Tibial artery (tissue), 4 donors: ENCODE data around the gene HMGN3.

ENCODE experiments used
- DNase-seq, 2 donors: peaks; one replicate each; pipeline ENCODE4 v3.0.0-alpha.2; 2019
- H3K27ac ChIP-seq, 2 donors: fragments of 200-600 bp; sonication (generic) in 1 of 2; 1 replicate in 1 of 2; 2 replicates in 1 of 2; pipeline ENCODE4 v1.5.1; 2018 to 2019; ENCODE audit warnings: mild to moderate bottlenecking in 1 of 2
- H3K27me3 ChIP-seq, 2 donors: fragments of 200-600 bp; sonication (generic) in 1 of 2; one replicate each; pipeline versions ENCODE4 v1.5.1 to v1.6.0; 2016 to 2019
- H3K36me3 ChIP-seq, 3 donors: fragments of 200-600 bp; sonication (generic) in 2 of 3; one replicate each; pipeline ENCODE4 v1.5.1; 2016 to 2019; ENCODE audit warnings: mild to moderate bottlenecking in 2 of 3
- H3K4me1 ChIP-seq, 4 donors: fragments of 200-600 bp; sonication (generic) in 2 of 4; 1 replicate in 3 of 4; 2 replicates in 1 of 4; pipeline ENCODE4 v1.5.1; 2016 to 2019
- H3K4me3 ChIP-seq, 2 donors: fragments of 200-600 bp; sonication (generic) in 1 of 2; 1 replicate in 1 of 2; 2 replicates in 1 of 2; pipeline ENCODE4 v1.5.1; 2018 to 2019; ENCODE audit warnings: mild to moderate bottlenecking in 2 of 2
- H3K9me3 ChIP-seq, 3 donors: fragments of 200-600 bp; sonication (generic) in 1 of 3; one replicate each; pipeline ENCODE4 v1.5.1; 2016 to 2019
- CTCF ChIP-seq, 2 experiments: fragments of 200-600 bp in 1 of 2; fragments of 450-650 bp in 1 of 2; IDR thresholded peaks; one replicate each; pipeline ENCODE4 v1.5.1; 2017 to 2019; ENCODE audit warnings: antibody characterized with exemption in 2 of 2, mild to moderate bottlenecking in 1 of 2, moderate library complexity in 1 of 2
- intact Hi-C: fragments of 100-400 bp; cut with DNase I; formaldehyde crosslinking; loops from one replicate; pipeline ENCODE4 v1.15.0; 2023; ENCODE audit warnings: low total_unique reads

HMGN3 gene

GRCh38 chr6:79167931-79168694, 66.4 kb downstream of the HMGN3 start:
- no peak for TF ChIP-seq CTCF (IDR thresholded peaks at IDR 0.05)
- no peaks in the 10 kb centered on the region for H3K36me3 ChIP-seq
- intact Hi-C loops = no loop called here
- no peaks in the 10 kb centered on the region for H3K27me3 ChIP-seq
- no peak overlapping the region for H3K27ac ChIP-seq
- no peak overlapping the region for H3K4me3 ChIP-seq
- no peaks in the 10 kb centered on the region for H3K9me3 ChIP-seq
- no peak for DNase-seq
- peaks cover 0 to 4% (median 0%) of the 10 kb centered on the region in 4 donors for H3K4me1 ChIP-seq

- intact Hi-C loops = no loop called here
- no peak overlapping the region for H3K4me3 ChIP-seq
- no peaks in the 10 kb centered on the region for H3K4me1 ChIP-seq
- DNase-seq = no peak
- no peak overlapping the region for H3K27ac ChIP-seq
- no peak for TF ChIP-seq CTCF (IDR thresholded peaks at IDR 0.05)
- no peaks in the 10 kb centered on the region for H3K27me3 ChIP-seq
- H3K9me3 ChIP-seq = no peaks in the 10 kb centered on the region
- H3K36me3 ChIP-seq = no peaks in the 10 kb centered on the region
Observed at GRCh38 chr6:79159846-79160245, 74.6 kb downstream of the HMGN3 start.

- DNase-seq = no peak
- no peaks in the 10 kb centered on the region for H3K36me3 ChIP-seq
- H3K27me3 ChIP-seq = no peaks in the 10 kb centered on the region
- intact Hi-C loops = no loop called here
- no peaks in the 10 kb centered on the region for H3K4me1 ChIP-seq
- H3K4me3 ChIP-seq = no peak overlapping the region
- no peak overlapping the region for H3K27ac ChIP-seq
- TF ChIP-seq CTCF (IDR thresholded peaks at IDR 0.05) = no peak
- H3K9me3 ChIP-seq = no peaks in the 10 kb centered on the region
Observed at GRCh38 chr6:79158856-79159516, 75.5 kb downstream of the HMGN3 start.

GRCh38 chr6:79157961-79158644, 76.4 kb downstream of the HMGN3 start:
- H3K36me3 ChIP-seq = no peaks in the 10 kb centered on the region
- H3K9me3 ChIP-seq = no peaks in the 10 kb centered on the region
- no peak for TF ChIP-seq CTCF (IDR thresholded peaks at IDR 0.05)
- DNase-seq = no peak
- intact Hi-C loops = no loop called here
- H3K4me3 ChIP-seq = no peak overlapping the region
- H3K27ac ChIP-seq = no peak overlapping the region
- no peaks in the 10 kb centered on the region for H3K27me3 ChIP-seq
- no peaks in the 10 kb centered on the region for H3K4me1 ChIP-seq

GRCh38 chr6:79152269-79152737, 82.2 kb downstream of the HMGN3 start:
- TF ChIP-seq CTCF (IDR thresholded peaks at IDR 0.05) = no peak
- Histone ChIP-seq H3K4me3 (no peak overlapping the region), H3K27ac (no peak overlapping the region)

More at GRCh38 chr6:79152269-79152737, 82.2 kb downstream of the HMGN3 start:
- intact Hi-C loops = no loop called here
- Histone ChIP-seq H3K4me1 (no peaks in the 10 kb centered on the region), H3K36me3 (no peaks in the 10 kb centered on the region), H3K27me3 (no peaks in the 10 kb centered on the region), H3K9me3 (no peaks in the 10 kb centered on the region)
- no peak for DNase-seq
